ENCODE results near the gene ZNF827.

The ZNF827 gene

GRCh38 chr4:145945431-145946155 is 7.0 kb upstream of the ZNF827 start:
- no peaks in the 10 kb centered on the region for H3K27me3 ChIP-seq (ENCODE audit: control insufficient read depth, insufficient read depth, low read length)
- H3K9ac ChIP-seq (ENCODE audit: low read length): no peak overlapping the region
- no peaks in the 10 kb centered on the region for H3K9me3 ChIP-seq (ENCODE audit: control insufficient read depth, insufficient read depth, low read depth, low read length)
- H3K4me1 ChIP-seq (ENCODE audit: control insufficient read depth, insufficient read depth, low read length): peaks cover 5% of the 10 kb centered on the region; the same call in 1 of the 2 replicates
- no peak overlapping the region for H3K4me3 ChIP-seq (ENCODE audit: low read depth, low read length)
- H3K27ac ChIP-seq (ENCODE audit: low read depth, low read length): no peak overlapping the region
- no peaks in the 10 kb centered on the region for H3K36me3 ChIP-seq (ENCODE audit: control insufficient read depth, insufficient read depth, low read length)

GRCh38 chr4:145944886-145945285 is 6.3 kb upstream of the ZNF827 start:
- Histone ChIP-seq H3K27me3 (ENCODE audit: control insufficient read depth, insufficient read depth, low read length) (no peaks in the 10 kb centered on the region), H3K4me1 (ENCODE audit: control insufficient read depth, insufficient read depth, low read length) (peaks cover 5% of the 10 kb centered on the region; the same call in 1 of the 2 replicates), H3K4me3 (ENCODE audit: low read depth, low read length) (no peak overlapping the region)

GRCh38 chr4:145939856-145940255 is 1.2 kb upstream of the ZNF827 start:
- H3K36me3 ChIP-seq (ENCODE audit: control insufficient read depth, insufficient read depth, low read length): no peaks in the 10 kb centered on the region
- no peaks in the 10 kb centered on the region for H3K27me3 ChIP-seq (ENCODE audit: control insufficient read depth, insufficient read depth, low read length)
- no peaks in the 10 kb centered on the region for H3K9me3 ChIP-seq (ENCODE audit: control insufficient read depth, insufficient read depth, low read depth, low read length)
- no peak overlapping the region for H3K9ac ChIP-seq (ENCODE audit: low read length)
- H3K4me1 ChIP-seq (ENCODE audit: control insufficient read depth, insufficient read depth, low read length): peaks cover 13% of the 10 kb centered on the region
- no peak overlapping the region for H3K27ac ChIP-seq (ENCODE audit: low read depth, low read length)
- no peak overlapping the region for H3K4me3 ChIP-seq (ENCODE audit: low read depth, low read length)

More at GRCh38 chr4:145944886-145945285, 6.3 kb upstream of the ZNF827 start:
- H3K9ac ChIP-seq (ENCODE audit: low read length): no peak overlapping the region
- H3K36me3 ChIP-seq (ENCODE audit: control insufficient read depth, insufficient read depth, low read length): no peaks in the 10 kb centered on the region
- H3K9me3 ChIP-seq (ENCODE audit: control insufficient read depth, insufficient read depth, low read depth, low read length): no peaks in the 10 kb centered on the region
- H3K27ac ChIP-seq (ENCODE audit: low read depth, low read length): no peak overlapping the region

- no peaks in the 10 kb centered on the region for H3K36me3 ChIP-seq (ENCODE audit: control insufficient read depth, insufficient read depth, low read length)
- peak overlapping the region; percentile 97 for H3K4me3 ChIP-seq (ENCODE audit: low read depth, low read length)
- H3K27me3 ChIP-seq (ENCODE audit: control insufficient read depth, insufficient read depth, low read length): no peaks in the 10 kb centered on the region
- peaks cover 18% of the 10 kb centered on the region for H3K4me1 ChIP-seq (ENCODE audit: control insufficient read depth, insufficient read depth, low read length)
- H3K9me3 ChIP-seq (ENCODE audit: control insufficient read depth, insufficient read depth, low read depth, low read length): no peaks in the 10 kb centered on the region
- H3K27ac ChIP-seq (ENCODE audit: low read depth, low read length): no peak overlapping the region; the same call in 1 of the 2 replicates
- no peak overlapping the region for H3K9ac ChIP-seq (ENCODE audit: low read length)
These were observed 773 bp upstream of the ZNF827 start for GRCh38 chr4:145939441-145939750.

GRCh38 chr4:145937971-145938611 is 532 bp downstream of the ZNF827 start:
- H3K9me3 ChIP-seq (ENCODE audit: control insufficient read depth, insufficient read depth, low read depth, low read length): no peaks in the 10 kb centered on the region
- peak overlapping the region; percentile 97 for H3K4me3 ChIP-seq (ENCODE audit: low read depth, low read length)
- peaks cover 31% of the 10 kb centered on the region for H3K4me1 ChIP-seq (ENCODE audit: control insufficient read depth, insufficient read depth, low read length)
- H3K27ac ChIP-seq (ENCODE audit: low read depth, low read length): peak overlapping the region; percentile 90
- H3K36me3 ChIP-seq (ENCODE audit: control insufficient read depth, insufficient read depth, low read length): no peaks in the 10 kb centered on the region
- H3K27me3 ChIP-seq (ENCODE audit: control insufficient read depth, insufficient read depth, low read length): no peaks in the 10 kb centered on the region
- peak overlapping the region; percentile 99 for H3K9ac ChIP-seq (ENCODE audit: low read length)

- peak overlapping the region; percentile 97 for H3K4me3 ChIP-seq (ENCODE audit: low read depth, low read length)
- H3K36me3 ChIP-seq (ENCODE audit: control insufficient read depth, insufficient read depth, low read length): no peaks in the 10 kb centered on the region
- H3K27me3 ChIP-seq (ENCODE audit: control insufficient read depth, insufficient read depth, low read length): no peaks in the 10 kb centered on the region
- peak overlapping the region; percentile 88 for H3K9ac ChIP-seq (ENCODE audit: low read length)
- H3K4me1 ChIP-seq (ENCODE audit: control insufficient read depth, insufficient read depth, low read length): peaks cover 35% of the 10 kb centered on the region
- peak overlapping the region; percentile 95 for H3K27ac ChIP-seq (ENCODE audit: low read depth, low read length)
- no peaks in the 10 kb centered on the region for H3K9me3 ChIP-seq (ENCODE audit: control insufficient read depth, insufficient read depth, low read depth, low read length)
These were observed 1.4 kb downstream of the ZNF827 start for GRCh38 chr4:145936997-145937901.

GRCh38 chr4:145936142-145936996 is 2.3 kb downstream of the ZNF827 start:
- Histone ChIP-seq H3K9me3 (ENCODE audit: control insufficient read depth, insufficient read depth, low read depth, low read length) (no peaks in the 10 kb centered on the region), H3K27me3 (ENCODE audit: control insufficient read depth, insufficient read depth, low read length) (no peaks in the 10 kb centered on the region), H3K9ac (ENCODE audit: low read length) (peak overlapping the region; percentile 95), H3K4me1 (ENCODE audit: control insufficient read depth, insufficient read depth, low read length) (peaks cover 40% of the 10 kb centered on the region), H3K36me3 (ENCODE audit: control insufficient read depth, insufficient read depth, low read length) (no peaks in the 10 kb centered on the region), H3K4me3 (ENCODE audit: low read depth, low read length) (peak overlapping the region; percentile 92), H3K27ac (ENCODE audit: low read depth, low read length) (peak overlapping the region; percentile 95)

GRCh38 chr4:145935253-145936141 is 3.1 kb downstream of the ZNF827 start:
- peak overlapping the region; percentile 92 for H3K4me3 ChIP-seq (ENCODE audit: low read depth, low read length)
- H3K27me3 ChIP-seq (ENCODE audit: control insufficient read depth, insufficient read depth, low read length): no peaks in the 10 kb centered on the region
- peak overlapping the region; percentile 95; the same call in 1 of the 2 replicates for H3K27ac ChIP-seq (ENCODE audit: low read depth, low read length)
- no peaks in the 10 kb centered on the region for H3K36me3 ChIP-seq (ENCODE audit: control insufficient read depth, insufficient read depth, low read length)
- no peaks in the 10 kb centered on the region for H3K9me3 ChIP-seq (ENCODE audit: control insufficient read depth, insufficient read depth, low read depth, low read length)
- peak overlapping the region; percentile 95 for H3K9ac ChIP-seq (ENCODE audit: low read length)
- peaks cover 40% of the 10 kb centered on the region for H3K4me1 ChIP-seq (ENCODE audit: control insufficient read depth, insufficient read depth, low read length)

- H3K9ac ChIP-seq (ENCODE audit: low read length): peak overlapping the region; percentile 8
- peak overlapping the region; percentile 92; the same call in 1 of the 2 replicates for H3K4me3 ChIP-seq (ENCODE audit: low read depth, low read length)
- no peaks in the 10 kb centered on the region for H3K27me3 ChIP-seq (ENCODE audit: control insufficient read depth, insufficient read depth, low read length)
- H3K9me3 ChIP-seq (ENCODE audit: control insufficient read depth, insufficient read depth, low read depth, low read length): no peaks in the 10 kb centered on the region
- 0 out of 2 replicates have a peak overlapping the region, but pooled peaks have one; percentile 95 for H3K27ac ChIP-seq (ENCODE audit: low read depth, low read length)
- peaks cover 44% of the 10 kb centered on the region for H3K4me1 ChIP-seq (ENCODE audit: control insufficient read depth, insufficient read depth, low read length)
- H3K36me3 ChIP-seq (ENCODE audit: control insufficient read depth, insufficient read depth, low read length): no peaks in the 10 kb centered on the region
These were observed 4.1 kb downstream of the ZNF827 start for GRCh38 chr4:145934434-145935047.
